GM21526 (cell line): ENCODE measurements around the gene C6orf47.

ENCODE experiments used
- ATAC-seq: cut with Tn5 transposase; IDR thresholded peaks from one replicate; pipeline ENCODE4 v1.9.1; 2021; ENCODE audit warnings: moderate library complexity; ENCODE audit not compliant: unreplicated experiment, low FRiP score

C6orf47 gene

DNA sequence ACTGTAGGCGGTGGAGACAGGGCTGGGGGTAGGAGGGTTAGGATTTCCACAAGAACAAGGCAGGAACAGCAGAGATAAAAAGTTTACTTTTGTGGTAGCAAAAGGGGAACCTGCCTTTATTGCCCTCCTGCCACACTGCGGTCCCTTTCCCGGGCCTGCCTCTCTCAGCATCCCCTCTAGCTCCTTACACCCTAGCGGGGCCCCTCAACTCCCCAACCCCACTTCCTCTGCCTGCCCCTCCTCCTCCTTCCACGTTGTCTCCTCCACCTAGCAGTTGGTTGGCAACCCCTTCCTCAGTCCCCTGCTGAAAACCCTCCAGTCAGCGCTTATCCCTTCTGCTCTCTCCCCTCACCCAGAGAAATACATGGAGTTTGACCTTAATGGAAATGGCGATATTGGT, 44.8 kb downstream of the C6orf47 start:
- no peak for ATAC-seq

- no peak for ATAC-seq
Observed at GRCh38 chr6:31614684-31615578, 45.6 kb downstream of the C6orf47 start, which contains the start of gene AIF1. TSS of gene AIF1 (plus strand) at chr6:31615234. CDS start at chr6:31615330, 96 bp downstream.

GRCh38 chr6:31614075-31614619, 46.4 kb downstream of the C6orf47 start:
- no peak for ATAC-seq

GRCh38 chr6:31610968-31611367, 49.6 kb downstream of the C6orf47 start:
- no peak for ATAC-seq

GRCh38 chr6:31609519-31610406, 50.8 kb downstream of the C6orf47 start:
- no peak for ATAC-seq
